ENCODE data around the gene GPR137.

DNA sequence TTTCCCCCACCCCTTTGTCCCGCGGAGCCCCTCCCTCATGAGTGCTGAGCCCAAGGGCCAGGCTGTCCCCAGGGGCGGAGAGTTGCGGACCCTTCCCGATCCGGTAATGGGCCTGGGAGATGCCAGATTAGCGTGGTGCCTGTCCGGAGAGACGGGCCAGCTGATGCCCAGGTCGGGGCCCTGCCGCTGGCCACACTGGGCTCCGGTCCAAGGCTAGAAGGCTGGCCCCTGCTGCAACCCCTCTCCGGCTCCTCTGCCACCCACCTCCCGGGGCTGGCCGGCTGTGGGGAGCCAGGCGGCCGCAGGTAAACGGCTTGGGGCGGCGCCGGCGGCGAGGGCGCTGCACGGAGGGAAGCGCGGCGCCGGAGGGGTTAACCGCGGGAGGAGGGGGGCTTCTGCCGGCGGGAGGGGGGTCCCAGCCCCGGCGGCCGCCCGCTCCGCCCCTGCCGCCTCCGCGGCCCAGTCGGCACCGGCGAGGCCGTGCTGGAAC lies 5.7 kb downstream of the GPR137 start, which contains the start of gene KCNK4:
- TF ChIP-seq IRF2 (CRISPR knock-in tag; IDR thresholded peaks at IDR 0.05) (no peak), NFXL1 (CRISPR knock-in tag; IDR thresholded peaks at IDR 0.05) (no peak), KLF16 (IDR thresholded peaks at IDR 0.05) (no peak), SIN3A (IDR thresholded peaks at IDR 0.05; ENCODE audit: borderline replicate concordance in 2 of 2, control insufficient read depth in 1 of 2, low read depth in 2 of 2, low read length in 2 of 2) (no peak), FOXP1 (CRISPR knock-in tag; IDR thresholded peaks at IDR 0.05) (no peak), GABPA (tag; conservative IDR thresholded peaks at IDR 0.05; ENCODE audit: low read depth) (no peak), ZNF830 (CRISPR knock-in tag; IDR thresholded peaks at IDR 0.05) (no peak)
